Keratinocyte (primary cell): ENCODE results near the gene REV3L. TPM values are rescaled to one million over a fixed set of nuclear protein-coding genes. Genes with fewer than 3 reads are reported as not detected.

Experiments
- DNase-seq: peaks from one replicate; pipeline ENCODE4 v3.0.0-alpha.2; 2011; ENCODE audit warnings: low read depth, missing footprints, low spot score
- FAIRE-seq: peaks from 2 replicates; lab custom pipeline; 2011; peaks lifted over from hg19 to GRCh38; lab: Jason Lieb, UNC
- H2AFZ ChIP-seq: 2 replicates; pipeline ENCODE4 v1.6.0; 2012; ENCODE audit warnings: low read length, control low read depth, inconsistent platforms; ENCODE audit not compliant: control insufficient read depth
- H3K27ac ChIP-seq: 2 replicates; pipeline ENCODE4 v1.5.1; 2011; ENCODE audit warnings: low read length; ENCODE audit not compliant: control insufficient read depth, insufficient read depth
- H3K27me3 ChIP-seq: 3 replicates; pipeline ENCODE4 v1.6.0; 2011; ENCODE audit warnings: low read length; ENCODE audit not compliant: control insufficient read depth, insufficient read depth; ENCODE audit errors: extremely low read depth
- H3K36me3 ChIP-seq, 2 experiments: 2 replicates in 1 of 2; 3 replicates in 1 of 2; pipeline ENCODE4 v1.5.1; 2011; ENCODE audit warnings: low read length in 2 of 2, mild to moderate bottlenecking in 1 of 2; ENCODE audit not compliant: control insufficient read depth in 2 of 2, insufficient read depth in 2 of 2; ENCODE audit errors: extremely low read depth in 1 of 2
- H3K4me1 ChIP-seq: 3 replicates; pipeline ENCODE4 v1.5.1; 2011; ENCODE audit warnings: low read length; ENCODE audit not compliant: control insufficient read depth, insufficient read depth; ENCODE audit errors: extremely low read depth
- H3K4me2 ChIP-seq: 3 replicates; pipeline ENCODE4 v1.6.0; 2011; ENCODE audit warnings: low read depth, low read length; ENCODE audit not compliant: control insufficient read depth, insufficient read depth; ENCODE audit errors: extremely low read depth
- H3K4me3 ChIP-seq, 3 experiments: fragments of 200-600 bp in 1 of 3; sonication (generic) in 1 of 3; 2 replicates in 2 of 3; 3 replicates in 1 of 3; pipeline ENCODE4 v1.5.1; 2011 to 2016; ENCODE audit warnings: low read length in 3 of 3, mild to moderate bottlenecking in 3 of 3, control low read depth in 2 of 3, inconsistent platforms in 1 of 3, low read depth in 1 of 3, mixed read lengths in 1 of 3, mixed run types in 1 of 3, moderate library complexity in 1 of 3; ENCODE audit not compliant: control insufficient read depth in 2 of 3, insufficient read depth in 2 of 3; ENCODE audit errors: extremely low read depth in 1 of 3
- H3K79me2 ChIP-seq: 2 replicates; pipeline ENCODE4 v1.6.0; 2012; ENCODE audit warnings: low read length; ENCODE audit not compliant: control insufficient read depth, insufficient read depth
- H3K9ac ChIP-seq: 3 replicates; pipeline ENCODE4 v1.6.0; 2011; ENCODE audit warnings: low read length; ENCODE audit not compliant: control insufficient read depth, insufficient read depth; ENCODE audit errors: extremely low read depth
- H3K9me1 ChIP-seq: 3 replicates; pipeline ENCODE4 v1.6.0; 2011; ENCODE audit warnings: low read length; ENCODE audit not compliant: control insufficient read depth, insufficient read depth; ENCODE audit errors: extremely low read depth
- H3K9me3 ChIP-seq: 2 replicates; pipeline ENCODE4 v1.5.1; 2012; ENCODE audit warnings: low read depth, low read length; ENCODE audit not compliant: control insufficient read depth
- H4K20me1 ChIP-seq: 3 replicates; pipeline ENCODE4 v1.6.0; 2011; ENCODE audit warnings: low read length; ENCODE audit not compliant: control insufficient read depth, insufficient read depth; ENCODE audit errors: extremely low read depth
- EZH2 ChIP-seq: IDR thresholded peaks from one replicate; pipeline ENCODE4 v1.6.1; 2012; ENCODE audit warnings: inconsistent platforms, mild to moderate bottlenecking, low read length, moderate library complexity
- dilution Hi-C: fragments of 300-500 bp; cut with MboI; formaldehyde crosslinking; loops from one replicate; pipeline ENCODE4 v1.7.0; 2020; ENCODE audit warnings: low sequenced_read_pairs; ENCODE audit not compliant: extremely low pct_ligation_motif_present
- polyA plus RNA-seq, 5 experiments: library from polyadenylated mRNA; depleted of rRNA in 3 of 5; stranded (reverse) in 3 of 5; stranded (forward) in 1 of 5; unstranded in 1 of 5; fragments of >200 nt; gene quantifications; 1 replicate in 1 of 5; 2 replicates in 3 of 5; 3 replicates in 1 of 5; pipeline versions ENCODE4 v1.2.1 to v1.2.3, GENCODE V29; 2011 to 2012; ENCODE audit warnings: missing spikeins in 2 of 5, low read depth in 1 of 5, low replicate concordance in 1 of 5
- TF ChIP-seq, protein P1 (sequence below), 3 experiments: IDR thresholded peaks in 1 of 3; conservative IDR thresholded peaks in 1 of 3; optimal IDR thresholded peaks in 1 of 3; 2 replicates in 2 of 3; 3 replicates in 1 of 3; pipeline versions ENCODE3 to v1.5.1; 2011; ENCODE audit warnings: low read length in 3 of 3, mild to moderate bottlenecking in 3 of 3, moderate library complexity in 2 of 3, control low read depth in 1 of 3, inconsistent platforms in 1 of 3; ENCODE audit not compliant: insufficient read depth in 2 of 3; ENCODE audit errors: extremely low read depth in 1 of 3

The REV3L gene
- polyA plus RNA-seq, 1 donor (not counting 4 experiments of a cell fraction or from before 2014, with no cell fraction given): 9.5 TPM

DNA sequence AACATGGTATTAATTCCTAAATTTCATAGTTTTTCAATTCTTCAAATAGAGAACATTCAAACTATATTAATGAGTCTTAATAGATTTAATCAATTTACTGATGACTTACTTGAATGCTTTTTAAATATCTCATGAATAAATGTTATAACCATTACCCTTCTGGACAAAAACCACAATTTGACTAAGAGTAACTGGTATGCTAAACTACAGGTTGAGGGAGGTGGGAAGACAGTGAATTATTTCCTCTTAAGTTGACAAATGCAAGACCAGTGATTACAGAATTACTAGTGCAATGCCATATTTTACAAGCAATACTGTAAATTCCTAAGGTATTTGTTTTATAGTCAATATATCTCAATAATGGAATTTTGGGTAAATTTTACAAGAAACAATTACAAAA is 65.1 kb downstream of the REV3L start:
- Histone ChIP-seq H3K9ac (no peak overlapping the region), H3K27me3 (no peaks in the 10 kb centered on the region), H3K9me1 (peaks cover 3% of the 10 kb centered on the region), H3K4me1 (peaks cover 30% of the 10 kb centered on the region), H4K20me1 (no peaks in the 10 kb centered on the region), H3K4me2 (peak overlapping the region; percentile 8), H3K27ac (no peak overlapping the region), H3K4me3 (no peak overlapping the region), H3K9me3 (no peaks in the 10 kb centered on the region), H3K36me3 (no peaks in the 10 kb centered on the region), H3K79me2 (peaks cover 27% of the 10 kb centered on the region), H2AFZ (no peak overlapping the region)
- dilution Hi-C loops: no loop called here
- no peak for FAIRE-seq
- DNase-seq: no peak
- TF ChIP-seq EZH2: no peak
- TF ChIP-seq, protein P1, sequence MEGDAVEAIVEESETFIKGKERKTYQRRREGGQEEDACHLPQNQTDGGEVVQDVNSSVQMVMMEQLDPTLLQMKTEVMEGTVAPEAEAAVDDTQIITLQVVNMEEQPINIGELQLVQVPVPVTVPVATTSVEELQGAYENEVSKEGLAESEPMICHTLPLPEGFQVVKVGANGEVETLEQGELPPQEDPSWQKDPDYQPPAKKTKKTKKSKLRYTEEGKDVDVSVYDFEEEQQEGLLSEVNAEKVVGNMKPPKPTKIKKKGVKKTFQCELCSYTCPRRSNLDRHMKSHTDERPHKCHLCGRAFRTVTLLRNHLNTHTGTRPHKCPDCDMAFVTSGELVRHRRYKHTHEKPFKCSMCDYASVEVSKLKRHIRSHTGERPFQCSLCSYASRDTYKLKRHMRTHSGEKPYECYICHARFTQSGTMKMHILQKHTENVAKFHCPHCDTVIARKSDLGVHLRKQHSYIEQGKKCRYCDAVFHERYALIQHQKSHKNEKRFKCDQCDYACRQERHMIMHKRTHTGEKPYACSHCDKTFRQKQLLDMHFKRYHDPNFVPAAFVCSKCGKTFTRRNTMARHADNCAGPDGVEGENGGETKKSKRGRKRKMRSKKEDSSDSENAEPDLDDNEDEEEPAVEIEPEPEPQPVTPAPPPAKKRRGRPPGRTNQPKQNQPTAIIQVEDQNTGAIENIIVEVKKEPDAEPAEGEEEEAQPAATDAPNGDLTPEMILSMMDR (optimal IDR thresholded peaks at IDR 0.05 in 1 of 3, IDR thresholded peaks at IDR 0.05 in 1 of 3, conservative IDR thresholded peaks at IDR 0.05 in 1 of 3; ENCODE audit: extremely low read depth in 1 of 3, insufficient read depth in 2 of 3, low read length in 3 of 3): no peak

DNA sequence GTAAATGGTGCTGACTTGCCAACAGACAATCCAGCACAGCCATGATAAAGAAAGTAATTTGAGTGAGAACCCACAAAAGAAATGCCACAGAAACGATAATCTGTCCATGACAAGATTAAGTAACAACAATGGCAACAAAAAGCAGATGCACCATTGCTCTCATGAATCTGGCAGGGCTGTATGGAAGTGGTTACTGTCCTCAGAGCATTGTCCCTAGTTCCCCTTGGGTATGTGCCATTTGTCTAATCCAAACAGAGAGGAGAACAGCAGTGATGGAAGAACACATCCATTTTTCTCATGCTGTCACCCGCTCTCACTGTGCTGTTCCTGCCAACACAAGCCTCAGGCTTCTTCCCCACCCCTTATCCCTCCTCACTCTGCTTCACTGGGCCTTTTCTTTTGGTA is 65.8 kb downstream of the REV3L start:
- Histone ChIP-seq H3K79me2 (peaks cover 25% of the 10 kb centered on the region), H3K4me3 (no peak overlapping the region), H3K9me1 (peaks cover 3% of the 10 kb centered on the region), H3K4me2 (no peak overlapping the region), H4K20me1 (no peaks in the 10 kb centered on the region), H3K9me3 (no peaks in the 10 kb centered on the region), H3K9ac (no peak overlapping the region), H3K36me3 (no peaks in the 10 kb centered on the region), H3K27me3 (no peaks in the 10 kb centered on the region), H3K27ac (no peak overlapping the region), H3K4me1 (peaks cover 28% of the 10 kb centered on the region), H2AFZ (no peak overlapping the region)
- TF ChIP-seq, protein P1 (optimal IDR thresholded peaks at IDR 0.05 in 1 of 3, IDR thresholded peaks at IDR 0.05 in 1 of 3, conservative IDR thresholded peaks at IDR 0.05 in 1 of 3; ENCODE audit: extremely low read depth in 1 of 3, insufficient read depth in 2 of 3, low read length in 3 of 3): no peak
- TF ChIP-seq EZH2: no peak
- no peak for FAIRE-seq
- dilution Hi-C loops: no loop called here
- no peak for DNase-seq
